ENCODE results near the gene ANKH. TPM values are rescaled to one million over a fixed set of nuclear protein-coding genes. Genes with fewer than 3 reads are reported as not detected.

ANKH gene
- polyA plus RNA-seq, 1 donor (not counting 4 experiments of a cell fraction or from before 2014, with no cell fraction given): 13.8 TPM

GRCh38 chr5:14726066-14726838, 145.3 kb downstream of the ANKH start:
- H3K36me3 ChIP-seq (ENCODE audit: control insufficient read depth in 2 of 2, extremely low read depth in 1 of 2, insufficient read depth in 2 of 2, low read length in 2 of 2): no peaks in the 10 kb centered on the region
- H3K4me1 ChIP-seq (ENCODE audit: control insufficient read depth, extremely low read depth, insufficient read depth, low read length): peaks cover 6% of the 10 kb centered on the region
- H3K9me1 ChIP-seq (ENCODE audit: control insufficient read depth, extremely low read depth, insufficient read depth, low read length): no peaks in the 10 kb centered on the region
- FAIRE-seq: no peak
- H3K4me3 ChIP-seq (ENCODE audit: control insufficient read depth in 2 of 3, extremely low read depth in 1 of 3, insufficient read depth in 2 of 3, low read depth in 1 of 3, low read length in 3 of 3): no peak overlapping the region
- no peaks in the 10 kb centered on the region for H3K9me3 ChIP-seq (ENCODE audit: control insufficient read depth, low read depth, low read length)
- no peak overlapping the region for H3K4me2 ChIP-seq (ENCODE audit: control insufficient read depth, extremely low read depth, insufficient read depth, low read depth, low read length)
- no peak for DNase-seq (ENCODE audit: low read depth, low spot score)
- TF ChIP-seq CTCF (optimal IDR thresholded peaks at IDR 0.05 in 1 of 3, IDR thresholded peaks at IDR 0.05 in 1 of 3, conservative IDR thresholded peaks at IDR 0.05 in 1 of 3; ENCODE audit: extremely low read depth in 1 of 3, insufficient read depth in 2 of 3, low read length in 3 of 3): no peak
- no peak for TF ChIP-seq EZH2 (IDR thresholded peaks at IDR 0.05; ENCODE audit: low read length)
- H3K27me3 ChIP-seq (ENCODE audit: control insufficient read depth, extremely low read depth, insufficient read depth, low read length): no peaks in the 10 kb centered on the region
- no peak overlapping the region for H2AFZ ChIP-seq (ENCODE audit: control insufficient read depth, low read length)
- no peak overlapping the region for H3K27ac ChIP-seq (ENCODE audit: control insufficient read depth, insufficient read depth, low read length)
- dilution Hi-C loops (cut with MboI; ENCODE audit: extremely low pct_ligation_motif_present, low sequenced_read_pairs): no loop called here
- no peaks in the 10 kb centered on the region for H4K20me1 ChIP-seq (ENCODE audit: control insufficient read depth, extremely low read depth, insufficient read depth, low read length)
- H3K9ac ChIP-seq (ENCODE audit: control insufficient read depth, extremely low read depth, insufficient read depth, low read length): no peak overlapping the region
- H3K79me2 ChIP-seq (ENCODE audit: control insufficient read depth, insufficient read depth, low read length): no peaks in the 10 kb centered on the region

- dilution Hi-C loops (cut with MboI; ENCODE audit: extremely low pct_ligation_motif_present, low sequenced_read_pairs): no loop called here
- FAIRE-seq: no peak
- TF ChIP-seq CTCF (optimal IDR thresholded peaks at IDR 0.05 in 1 of 3, IDR thresholded peaks at IDR 0.05 in 1 of 3, conservative IDR thresholded peaks at IDR 0.05 in 1 of 3; ENCODE audit: extremely low read depth in 1 of 3, insufficient read depth in 2 of 3, low read length in 3 of 3) (no peak), EZH2 (IDR thresholded peaks at IDR 0.05; ENCODE audit: low read length) (no peak)
These were observed 146.9 kb downstream of the ANKH start for GRCh38 chr5:14724633-14725032.

More at GRCh38 chr5:14724633-14725032, 146.9 kb downstream of the ANKH start:
- no peak for DNase-seq (ENCODE audit: low read depth, low spot score)
- Histone ChIP-seq H3K9me3 (ENCODE audit: control insufficient read depth, low read depth, low read length) (no peaks in the 10 kb centered on the region), H3K79me2 (ENCODE audit: control insufficient read depth, insufficient read depth, low read length) (no peaks in the 10 kb centered on the region), H3K36me3 (ENCODE audit: control insufficient read depth in 2 of 2, extremely low read depth in 1 of 2, insufficient read depth in 2 of 2, low read length in 2 of 2) (no peaks in the 10 kb centered on the region), H3K9ac (ENCODE audit: control insufficient read depth, extremely low read depth, insufficient read depth, low read length) (no peak overlapping the region), H3K27ac (ENCODE audit: control insufficient read depth, insufficient read depth, low read length) (no peak overlapping the region), H3K4me1 (ENCODE audit: control insufficient read depth, extremely low read depth, insufficient read depth, low read length) (peaks cover 6% of the 10 kb centered on the region), H4K20me1 (ENCODE audit: control insufficient read depth, extremely low read depth, insufficient read depth, low read length) (no peaks in the 10 kb centered on the region), H3K4me3 (ENCODE audit: control insufficient read depth in 2 of 3, extremely low read depth in 1 of 3, insufficient read depth in 2 of 3, low read depth in 1 of 3, low read length in 3 of 3) (no peak overlapping the region), H3K4me2 (ENCODE audit: control insufficient read depth, extremely low read depth, insufficient read depth, low read depth, low read length) (no peak overlapping the region), H2AFZ (ENCODE audit: control insufficient read depth, low read length) (no peak overlapping the region), H3K27me3 (ENCODE audit: control insufficient read depth, extremely low read depth, insufficient read depth, low read length) (no peaks in the 10 kb centered on the region), H3K9me1 (ENCODE audit: control insufficient read depth, extremely low read depth, insufficient read depth, low read length) (no peaks in the 10 kb centered on the region)
